Measurements from ENCODE around the gene KRTAP20-2.

KRTAP20-2 gene

GRCh38 chr21:30634906-30635305 is at the start of gene KRTAP20-2:
Gene KRTAP20-2, plus strand, starts transcription at chr21:30635206. Its CDS starts 58 bp downstream, at chr21:30635264.
- DNase-seq = no peak

- DNase-seq = no peak
Observed at GRCh38 chr21:30590297-30590696, 44.7 kb upstream of the KRTAP20-2 start, which contains the start of gene KRTAP22-2. Gene KRTAP22-2, minus strand, starts transcription at chr21:30590397.

GRCh38 chr21:30592140-30592539 is 42.9 kb upstream of the KRTAP20-2 start, which contains the start of gene KRTAP6-3:
Gene KRTAP6-3, plus strand, starts transcription at chr21:30592440. Its CDS starts 6 bp downstream, at chr21:30592446.
- no peak for DNase-seq

- DNase-seq = no peak
Observed at GRCh38 chr21:30598802-30599201, 36.2 kb upstream of the KRTAP20-2 start, which contains the start of gene KRTAP6-2. Gene KRTAP6-2, minus strand, starts transcription at chr21:30598902. Its CDS starts 28 bp downstream, at chr21:30598874.

- DNase-seq = no peak
Observed at GRCh38 chr21:30600787-30601186, 34.2 kb upstream of the KRTAP20-2 start, which contains the start of gene KRTAP22-1. Gene KRTAP22-1, plus strand, starts transcription at chr21:30601087.

GRCh38 chr21:30605968-30606367 is 29.0 kb upstream of the KRTAP20-2 start:
- no peak for DNase-seq

- no peak for DNase-seq
Observed at GRCh38 chr21:30612132-30612531, 22.9 kb upstream of the KRTAP20-2 start.

GRCh38 chr21:30613836-30614235 is 21.2 kb upstream of the KRTAP20-2 start, which contains the start of gene KRTAP6-1:
Gene KRTAP6-1, minus strand, starts transcription at chr21:30613930. Its CDS starts 26 bp downstream, at chr21:30613904.
- DNase-seq = no peak

- no peak for DNase-seq
Observed at GRCh38 chr21:30615199-30615598, 19.8 kb upstream of the KRTAP20-2 start.

GRCh38 chr21:30616125-30616524 is 18.9 kb upstream of the KRTAP20-2 start, which contains the start of gene KRTAP20-1:
Gene KRTAP20-1, plus strand, starts transcription at chr21:30616425. Its CDS starts 30 bp downstream, at chr21:30616455.
- DNase-seq = no peak

GRCh38 chr21:30620080-30620479 is 14.9 kb upstream of the KRTAP20-2 start:
- DNase-seq = no peak

- no peak for DNase-seq
Observed at GRCh38 chr21:30620522-30620921, 14.5 kb upstream of the KRTAP20-2 start, which contains the start of gene KRTAP20-4. Gene KRTAP20-4, plus strand, starts transcription at chr21:30620627.

GRCh38 chr21:30623362-30623761 is 11.6 kb upstream of the KRTAP20-2 start:
- DNase-seq = no peak

GRCh38 chr21:30625449-30626165 is 9.4 kb upstream of the KRTAP20-2 start:
- DNase-seq = no peak

- no peak for DNase-seq
Observed at GRCh38 chr21:30628109-30628508, 6.9 kb upstream of the KRTAP20-2 start.

GRCh38 chr21:30629200-30629599 is 5.8 kb upstream of the KRTAP20-2 start:
- DNase-seq = no peak

- DNase-seq = no peak
Observed at GRCh38 chr21:30638686-30639085, 3.7 kb downstream of the KRTAP20-2 start.

- DNase-seq = no peak
Observed at GRCh38 chr21:30642564-30642963, 7.6 kb downstream of the KRTAP20-2 start, which contains the start of gene KRTAP20-3. Gene KRTAP20-3, plus strand, starts transcription at chr21:30642864.

- DNase-seq = no peak
Observed at GRCh38 chr21:30646904-30647414, 12.0 kb downstream of the KRTAP20-2 start.

GRCh38 chr21:30652891-30653290 is 17.9 kb downstream of the KRTAP20-2 start:
- no peak for DNase-seq

- DNase-seq = no peak
Observed at GRCh38 chr21:30668776-30669175, 33.8 kb downstream of the KRTAP20-2 start.

GRCh38 chr21:30672985-30673650 is 38.1 kb downstream of the KRTAP20-2 start:
- no peak for DNase-seq

GRCh38 chr21:30674312-30674711 is 39.3 kb downstream of the KRTAP20-2 start:
- DNase-seq = no peak

Measured in DMS153 (cell line).